Activated CD4-positive, alpha-beta memory T cell treated with anti-CD3 and anti-CD28 coated beads for 36 hours (primary cell): ENCODE measurements around the gene HSD17B12. TPM values are rescaled to one million over a fixed set of nuclear protein-coding genes. Genes with fewer than 3 reads are reported as not detected.

Source experiments
- CTCF ChIA-PET: fragments of 350-600 bp; sonication (Branson Sonifier 250); formaldehyde crosslinking; loops from one replicate; lab custom pipeline; 2021; ENCODE audit warnings: antibody characterized with exemption, inconsistent platforms; lab: Charles Lee
- POLR2A ChIA-PET: fragments of 350-600 bp; sonication (Branson Sonifier 250); formaldehyde crosslinking; loops from one replicate; lab custom pipeline; 2021; ENCODE audit warnings: antibody characterized with exemption; lab: Charles Lee
- DNase-seq: peaks from one replicate; pipeline ENCODE4 v3.0.0-alpha.2; 2020
- H3K27ac Mint-ChIP-seq: one replicate; pipeline ENCODE4 v1.8.0; 2021; ENCODE audit warnings: mixed read lengths
- H3K27me3 Mint-ChIP-seq: one replicate; pipeline ENCODE4 v1.8.0; 2021; ENCODE audit warnings: mixed read lengths
- H3K36me3 Mint-ChIP-seq: one replicate; pipeline ENCODE4 v1.8.0; 2021; ENCODE audit warnings: mixed read lengths
- H3K4me1 Mint-ChIP-seq: one replicate; pipeline ENCODE4 v1.8.0; 2021; ENCODE audit warnings: low read depth, mixed read lengths
- H3K4me3 Mint-ChIP-seq: one replicate; pipeline ENCODE4 v1.8.0; 2021; ENCODE audit warnings: mild to moderate bottlenecking, mixed read lengths
- H3K9me3 Mint-ChIP-seq: one replicate; pipeline ENCODE4 v1.8.0; 2021; ENCODE audit warnings: mixed read lengths
- intact Hi-C: fragments of 100-400 bp; cut with micrococcal nuclease; formaldehyde crosslinking; loops from one replicate; pipeline ENCODE4 v1.15.1; 2023
- total RNA-seq, 2 experiments: library from RNA; stranded (reverse); gene quantifications; one replicate each; pipeline ENCODE4 v1.2.3, GENCODE V29; 2021

Gene HSD17B12
- total RNA-seq, 2 experiments from 2014 or later = 32.8 to 35.3 TPM

DNA sequence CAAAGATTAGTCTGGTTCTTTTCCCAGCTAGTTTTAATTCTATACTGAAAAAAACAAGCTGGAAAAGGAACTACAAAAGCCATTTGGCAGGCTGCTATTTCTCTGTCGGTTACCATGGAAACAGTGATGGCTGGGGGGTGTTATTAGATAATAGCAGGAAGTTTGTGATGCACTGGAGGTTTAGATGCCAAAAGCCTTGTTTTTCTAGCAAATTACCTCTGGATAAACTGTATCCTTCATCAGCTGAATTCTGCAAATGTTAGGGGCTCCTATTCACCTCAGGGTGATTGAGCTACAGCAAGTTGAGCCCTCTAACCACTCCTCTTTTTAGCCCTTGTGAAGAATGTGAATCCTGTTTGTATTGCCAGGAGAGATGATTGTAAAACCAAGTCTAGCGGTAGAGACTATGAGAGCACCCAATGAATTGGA is 225.3 kb downstream of the HSD17B12 start:
- H3K4me1 Mint-ChIP-seq = peaks cover 17% of the 10 kb centered on the region
- no peak for DNase-seq
- no peak overlapping the region for H3K4me3 Mint-ChIP-seq
- intact Hi-C loops = no loop called here
- H3K36me3 Mint-ChIP-seq = peaks cover 44% of the 10 kb centered on the region
- CTCF ChIA-PET = interaction anchor here (3.9 kb wide), 1 partner anchor 17 kb away, joined by 19 read pairs; no protein-coding TSS in a partner anchor
- H3K9me3 Mint-ChIP-seq = no peaks in the 10 kb centered on the region
- POLR2A ChIA-PET = no interaction called here
- no peak overlapping the region for H3K27ac Mint-ChIP-seq
- H3K27me3 Mint-ChIP-seq = no peaks in the 10 kb centered on the region

Other genes starting within 250 kb of the HSD17B12 start
- gene ALKBH3, start 200.1 kb downstream of the HSD17B12 start, total RNA-seq = 10 to 100 TPM; 32.1 to 35.8 TPM